ENCODE data around the gene LRBA. TPM values are rescaled to one million over a fixed set of nuclear protein-coding genes. Genes with fewer than 3 reads are reported as not detected.
"Not testable (repeated sequence)": the region's sequence is repeated elsewhere in the genome, so short reads cannot be mapped to it uniquely, and the experiment has no call there.

The LRBA gene
- total RNA-seq, 1 experiment from 2014 or later = 53.4 TPM

DNA sequence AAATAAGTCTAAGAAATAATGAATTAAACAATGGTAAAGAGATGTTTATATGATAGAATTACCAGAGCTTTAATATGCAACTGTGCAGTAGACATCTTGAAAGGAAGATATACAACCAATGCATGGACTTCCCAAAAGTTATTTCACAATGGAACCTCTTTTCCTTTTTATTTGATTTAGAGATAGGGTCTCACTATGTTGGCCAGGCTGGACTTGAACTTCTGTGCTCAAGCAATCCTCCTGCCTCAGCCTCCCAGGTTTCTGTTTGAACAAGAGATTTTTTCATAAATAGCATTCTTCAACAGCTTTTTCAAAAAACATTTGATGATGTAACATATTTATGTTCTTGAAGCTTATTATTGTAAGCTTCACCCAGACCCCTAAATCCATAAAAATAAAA is 72.0 kb downstream of the LRBA start:
- no peak for DNase-seq (ENCODE audit: low spot score)

DNA sequence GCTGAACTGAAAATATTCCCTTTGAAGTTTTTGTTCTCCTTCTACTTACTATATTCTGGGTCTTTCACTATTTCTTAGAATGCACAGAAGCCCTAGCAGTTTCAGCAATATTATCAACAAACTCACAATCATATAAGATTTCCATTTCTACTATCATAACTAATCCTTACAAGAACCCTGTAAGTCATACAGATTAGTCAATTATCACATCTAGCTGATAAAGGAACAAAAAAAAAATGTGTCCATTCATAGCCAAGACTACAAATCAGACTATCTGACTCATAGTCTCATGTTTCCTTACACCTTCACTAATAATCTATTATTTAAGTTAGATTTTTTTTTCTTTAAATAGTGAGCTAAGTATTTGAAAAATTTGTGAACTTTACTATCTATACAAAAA is 72.5 kb downstream of the LRBA start:
- DNase-seq (ENCODE audit: low spot score) = no peak

DNA sequence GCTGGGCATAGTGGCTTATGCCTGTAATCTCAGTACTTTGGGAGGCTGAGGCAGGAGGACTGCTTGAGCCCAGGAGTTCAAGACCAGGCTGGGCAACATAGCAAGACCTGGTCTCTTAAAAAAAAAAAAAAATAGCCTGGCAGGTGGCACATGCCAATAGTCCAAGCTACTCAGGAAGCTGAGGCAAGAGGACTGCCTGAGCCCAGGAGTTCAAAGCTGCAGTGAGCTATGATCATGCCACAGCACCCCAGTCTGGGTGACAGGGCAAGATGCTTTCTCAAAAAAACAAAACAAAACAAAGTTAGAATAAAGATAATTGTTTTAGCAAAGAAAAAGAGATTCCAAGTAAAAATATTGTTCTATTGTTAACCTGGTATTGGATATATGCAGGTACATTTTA is 75.0 kb downstream of the LRBA start:
- DNase-seq (ENCODE audit: low spot score) = no peak

DNA sequence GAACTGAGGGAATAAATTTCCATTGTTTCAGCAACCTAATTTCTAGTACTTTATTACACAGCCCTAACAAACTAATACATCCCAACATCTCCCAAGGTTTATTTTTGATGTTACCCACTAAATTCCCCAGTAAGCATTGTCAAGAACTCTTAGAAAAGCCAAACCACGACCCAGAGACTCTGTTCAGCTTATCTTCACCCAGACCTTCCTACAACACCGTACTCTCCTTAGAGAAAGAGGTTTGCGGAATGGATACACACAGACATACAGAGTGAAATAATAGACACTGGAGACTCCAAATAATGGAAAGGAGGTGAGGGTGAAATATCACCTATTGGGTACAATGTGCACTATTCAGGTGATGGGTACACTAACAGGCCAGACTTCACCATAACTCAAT is 75.6 kb downstream of the LRBA start:
- DNase-seq (ENCODE audit: low spot score) = no peak

DNA sequence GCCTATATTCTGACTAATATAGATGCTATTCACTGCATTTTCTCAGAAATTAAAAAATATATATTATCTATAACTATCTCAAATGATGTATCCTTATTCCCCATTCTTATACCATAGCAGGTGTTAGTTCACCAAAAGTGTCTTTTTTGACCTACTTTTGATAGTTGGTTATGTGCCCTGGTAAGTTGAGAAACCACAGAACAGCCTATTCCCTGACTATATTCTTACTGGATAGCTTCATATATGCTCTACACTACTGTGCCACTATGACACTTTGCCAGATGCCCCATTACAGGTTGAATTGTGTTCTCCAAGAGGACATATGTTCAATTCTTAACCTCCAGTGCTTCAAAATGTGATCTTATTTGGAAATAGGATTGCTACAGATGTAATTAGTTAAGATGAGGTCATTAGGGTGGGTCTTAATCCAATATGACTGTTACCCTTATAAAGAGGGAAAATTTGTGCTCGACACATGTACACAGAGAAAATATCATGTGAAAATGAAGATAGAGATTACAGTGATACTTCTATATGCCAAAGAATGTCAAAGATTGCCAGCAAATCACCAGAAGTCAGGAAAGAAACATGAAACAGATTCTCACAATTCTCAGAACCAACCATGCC is 76.1 kb downstream of the LRBA start:
- DNase-seq (ENCODE audit: low spot score) = no peak

DNA sequence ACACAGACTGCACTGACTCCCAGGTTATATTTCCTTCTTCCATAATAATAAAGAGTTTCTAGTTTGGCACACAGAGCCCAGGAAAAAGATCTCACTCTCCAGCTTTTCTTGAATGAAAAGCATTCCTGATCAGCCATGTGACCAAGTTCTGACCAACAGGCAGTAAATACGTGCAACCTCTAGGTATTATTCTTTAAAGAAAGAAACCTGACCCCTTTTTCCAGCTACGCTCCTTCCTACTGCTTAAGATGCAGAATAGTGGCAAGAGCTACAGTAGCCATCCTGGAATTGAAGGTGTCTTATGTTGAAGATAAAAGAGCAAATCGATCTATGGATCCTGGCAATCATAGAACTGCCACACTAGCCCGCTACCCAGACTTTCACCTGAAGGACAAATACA is 76.7 kb downstream of the LRBA start:
- DNase-seq (ENCODE audit: low spot score) = no peak

DNA sequence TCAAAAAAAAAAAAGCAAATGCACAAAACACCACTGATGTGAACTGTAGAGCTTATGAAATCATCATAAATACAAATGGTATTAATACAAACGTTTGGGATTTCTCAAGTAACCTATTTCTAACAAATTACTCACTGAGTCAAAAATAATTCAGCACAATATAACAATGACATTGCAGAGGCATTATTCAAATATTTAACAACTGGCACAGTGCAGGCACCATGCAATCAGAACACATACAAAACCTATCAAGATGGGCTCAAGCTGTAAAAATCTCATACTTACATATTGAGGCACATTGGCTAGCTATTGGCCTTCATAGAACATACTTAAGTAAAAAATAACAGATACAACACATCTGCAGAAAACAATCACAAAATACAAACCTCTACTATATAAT is 81.1 kb downstream of the LRBA start:
- no peak for DNase-seq (ENCODE audit: low spot score)

DNA sequence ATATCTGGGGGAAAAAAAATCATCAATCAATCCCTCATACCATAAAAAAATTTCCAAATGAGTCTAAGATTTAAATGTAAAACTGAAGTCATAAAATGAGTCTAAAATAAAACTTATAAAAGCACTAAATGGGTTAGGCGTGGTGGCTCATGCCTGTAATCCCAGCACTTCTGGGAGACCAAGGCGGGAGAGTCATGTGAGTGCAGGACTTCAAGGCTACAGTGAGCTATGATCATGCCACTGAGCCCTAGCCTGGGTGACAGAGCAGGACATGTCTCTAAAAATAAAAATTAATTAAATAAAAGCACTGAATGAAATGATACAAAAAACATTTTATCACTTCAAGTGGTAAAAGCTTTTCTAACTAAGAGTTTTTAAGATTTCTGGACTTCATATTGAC is 83.3 kb downstream of the LRBA start:
- no peak for DNase-seq (ENCODE audit: low spot score)

DNA sequence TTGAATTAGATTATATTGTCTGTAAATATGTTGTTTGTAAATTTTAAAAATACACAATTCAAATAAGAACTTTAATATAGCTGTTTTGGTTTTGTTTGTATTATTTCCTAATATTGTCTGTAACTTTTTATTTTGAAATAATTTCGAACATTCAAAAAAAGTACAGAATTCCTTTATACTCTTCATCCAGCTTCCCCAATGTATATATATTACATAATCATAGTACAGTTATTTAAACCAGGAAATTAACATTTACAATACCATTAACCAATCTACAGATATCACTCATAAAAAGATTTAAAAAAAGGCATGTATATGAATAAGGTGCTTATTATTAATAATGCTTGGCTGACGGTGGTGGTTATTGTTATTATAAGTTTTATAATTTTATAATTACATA is 84.1 kb downstream of the LRBA start:
- DNase-seq (ENCODE audit: low spot score) = no peak

DNA sequence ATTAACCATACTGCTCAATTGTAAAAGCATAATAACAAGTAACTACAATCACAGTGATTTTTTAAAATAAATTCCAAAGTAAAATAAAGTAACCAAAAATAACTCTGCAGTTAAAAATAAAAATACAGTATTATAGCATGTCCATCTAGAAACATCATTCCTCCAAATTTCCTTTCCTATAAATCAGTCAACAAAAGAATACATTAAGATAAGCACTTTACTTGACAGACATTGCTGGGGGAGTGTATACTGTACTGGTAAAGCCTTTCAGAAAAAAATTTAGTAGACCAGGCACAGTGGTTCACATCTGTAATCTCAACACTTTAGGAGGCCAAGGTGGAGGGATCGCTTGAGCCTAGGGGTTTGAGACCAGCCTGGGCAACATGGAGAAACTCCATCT is 91.1 kb downstream of the LRBA start:
- DNase-seq (ENCODE audit: low spot score) = no peak

DNA sequence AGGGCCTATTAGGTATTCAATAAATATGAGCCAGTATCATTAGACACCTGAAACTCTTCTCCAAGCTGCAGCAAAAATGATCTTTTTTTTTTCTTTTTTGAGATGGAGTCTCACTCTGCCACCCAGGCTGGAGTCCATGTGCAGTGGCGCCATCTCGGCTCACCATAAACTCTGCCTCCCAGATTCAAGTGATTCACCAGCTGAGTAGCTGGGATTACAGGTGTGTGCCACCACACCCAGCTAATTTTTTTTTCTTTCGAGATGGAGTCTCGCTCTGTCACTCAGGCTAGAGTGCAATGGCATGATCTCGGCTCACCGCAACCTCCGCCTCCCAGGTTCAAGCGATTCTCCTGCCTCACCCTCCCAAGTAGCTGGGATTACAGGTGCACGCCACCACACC is 93.6 kb downstream of the LRBA start:
- DNase-seq (ENCODE audit: low spot score) = not testable (repeated sequence)

DNA sequence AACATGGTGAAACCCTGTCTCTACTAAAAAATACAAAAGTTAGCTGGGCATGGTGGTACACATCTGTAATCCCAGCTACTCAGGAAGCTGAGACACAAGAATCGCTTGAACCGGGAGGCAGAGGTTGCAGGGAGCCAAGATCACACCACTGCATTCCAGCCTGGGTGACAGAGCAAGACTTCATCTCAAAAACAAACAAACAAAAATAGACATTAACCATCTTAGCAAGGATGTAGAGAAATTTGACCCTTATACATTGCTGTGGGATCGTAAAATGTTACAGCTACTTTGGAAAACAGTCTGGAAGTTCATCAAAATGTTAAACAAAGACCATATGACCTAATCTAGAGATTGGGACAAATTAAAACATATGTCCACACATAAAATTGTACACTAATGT is 96.5 kb downstream of the LRBA start:
- DNase-seq (ENCODE audit: low spot score) = not testable (repeated sequence)

DNA sequence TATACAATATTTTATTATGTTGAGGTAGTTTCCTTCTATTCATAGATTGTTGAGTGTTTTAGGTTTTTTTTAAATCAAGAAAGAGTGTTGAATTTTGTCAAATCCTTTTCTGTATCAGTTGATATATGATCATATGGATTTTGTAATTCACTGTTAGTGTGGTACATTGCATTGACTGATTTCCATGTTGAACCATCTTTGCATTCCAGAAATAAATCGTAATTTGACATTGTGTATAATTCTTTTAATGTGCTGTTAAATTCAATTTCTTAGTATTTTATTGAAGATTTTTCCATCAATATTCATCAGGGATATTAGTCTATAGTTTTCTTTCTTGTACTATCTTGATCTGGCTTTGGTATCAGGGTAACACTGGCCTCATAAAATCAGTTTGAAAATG is 103.8 kb downstream of the LRBA start:
- no peak for DNase-seq (ENCODE audit: low spot score)

DNA sequence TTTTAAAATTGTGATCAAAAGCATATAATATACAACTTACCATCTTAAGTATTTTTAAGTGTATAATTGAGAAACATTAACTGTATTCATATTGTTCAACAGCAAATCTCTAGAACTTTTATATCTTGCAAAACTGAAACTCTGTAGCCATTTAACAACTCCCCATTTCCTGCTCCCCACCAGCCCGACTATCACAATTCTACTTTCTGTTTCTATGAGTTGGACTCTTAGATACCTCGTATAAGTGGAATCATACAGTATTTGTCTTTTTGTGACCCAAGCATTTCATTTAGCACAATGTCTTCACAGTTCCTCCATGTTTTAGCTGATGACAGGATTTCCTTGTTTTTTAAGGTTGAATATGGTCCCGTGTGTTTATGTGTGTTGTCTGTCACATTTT is 106.0 kb downstream of the LRBA start:
- no peak for DNase-seq (ENCODE audit: low spot score)

DNA sequence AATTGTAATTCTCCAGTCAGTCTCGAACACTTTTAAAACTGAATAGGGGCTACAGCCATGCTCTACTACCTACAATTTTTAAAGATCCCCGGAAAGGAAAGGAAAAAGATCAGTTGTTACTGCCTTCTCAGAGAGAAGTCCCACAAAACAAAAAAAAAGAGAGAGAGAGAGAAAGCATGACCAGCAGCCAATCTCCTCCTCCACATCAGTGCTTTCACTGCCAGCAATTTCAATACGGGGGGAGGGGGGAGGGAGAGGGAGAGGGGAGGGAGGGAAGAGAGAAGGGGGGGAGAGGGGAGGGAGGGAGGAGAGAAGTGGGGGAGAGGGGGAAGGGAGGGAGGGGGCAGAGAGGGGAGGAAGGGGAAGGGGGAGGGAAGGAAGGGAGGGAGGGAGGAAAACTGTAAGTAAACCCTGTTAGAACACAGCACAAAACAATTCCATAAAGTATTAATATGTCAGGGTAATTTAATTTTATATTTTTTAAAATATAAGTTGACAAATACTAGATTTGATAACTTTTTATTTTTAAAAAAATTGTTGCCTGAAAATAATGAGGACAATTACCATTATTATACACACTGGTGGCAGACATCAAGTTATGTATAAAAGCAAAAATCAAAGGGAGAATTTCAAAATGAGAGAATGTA is 108.0 kb downstream of the LRBA start:
- no peak for DNase-seq (ENCODE audit: low spot score)

DNA sequence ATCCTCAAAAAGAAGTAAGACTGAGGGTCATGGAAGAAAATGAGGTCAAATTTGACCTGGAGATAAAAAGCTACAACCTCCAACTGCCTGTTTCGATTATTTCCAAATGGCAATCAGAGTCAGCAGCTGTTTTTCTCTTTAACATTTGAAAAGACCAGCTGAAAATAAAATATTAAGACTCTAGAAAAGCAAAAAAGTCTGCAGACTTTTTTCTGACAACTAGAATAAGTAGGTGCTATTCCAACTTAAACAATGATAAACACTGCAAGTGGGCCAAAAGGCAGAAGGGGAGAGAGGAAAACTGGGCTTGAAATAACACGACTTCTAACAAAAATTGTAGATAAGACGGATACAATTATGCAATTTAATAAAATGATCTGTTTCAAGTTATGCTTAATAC is 110.4 kb downstream of the LRBA start:
- DNase-seq (ENCODE audit: low spot score) = no peak

DNA sequence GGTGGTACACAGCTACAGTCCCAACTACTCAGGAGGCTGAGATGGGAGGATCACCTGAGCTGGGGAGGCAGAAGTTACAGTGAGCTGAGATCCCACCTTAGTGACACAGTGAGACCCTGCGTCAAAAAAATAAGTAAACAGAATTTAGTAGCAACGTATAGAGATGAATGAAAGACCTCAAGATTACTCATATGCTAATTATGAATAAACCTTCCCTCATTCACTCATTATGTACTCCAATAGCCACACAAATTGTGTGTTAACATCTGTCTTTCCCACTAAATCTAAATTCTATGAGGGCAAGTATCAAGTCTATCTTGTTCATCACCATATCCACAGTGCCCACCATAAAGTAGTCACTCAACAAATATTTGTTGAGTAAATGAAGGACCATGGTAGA is 111.5 kb downstream of the LRBA start:
- no peak for DNase-seq (ENCODE audit: low spot score)

DNA sequence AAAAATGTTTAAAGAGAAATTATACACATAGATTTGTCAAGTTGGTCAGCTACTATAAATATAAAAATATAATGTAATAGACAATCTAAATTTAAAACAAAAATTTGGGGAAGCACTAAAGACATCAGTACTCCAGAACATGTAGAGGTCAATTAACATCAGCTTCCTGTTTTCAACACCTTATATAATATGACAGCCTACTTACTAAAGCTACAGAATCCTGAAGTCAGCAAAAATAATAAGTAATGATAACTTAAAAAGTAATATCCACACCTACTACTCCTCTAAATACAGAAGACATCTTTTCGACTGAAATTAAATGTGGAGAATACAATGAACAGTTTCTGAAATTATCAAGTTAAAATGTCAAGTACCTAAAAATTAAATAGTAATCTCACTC is 118.6 kb downstream of the LRBA start:
- DNase-seq (ENCODE audit: low spot score) = no peak

DNA sequence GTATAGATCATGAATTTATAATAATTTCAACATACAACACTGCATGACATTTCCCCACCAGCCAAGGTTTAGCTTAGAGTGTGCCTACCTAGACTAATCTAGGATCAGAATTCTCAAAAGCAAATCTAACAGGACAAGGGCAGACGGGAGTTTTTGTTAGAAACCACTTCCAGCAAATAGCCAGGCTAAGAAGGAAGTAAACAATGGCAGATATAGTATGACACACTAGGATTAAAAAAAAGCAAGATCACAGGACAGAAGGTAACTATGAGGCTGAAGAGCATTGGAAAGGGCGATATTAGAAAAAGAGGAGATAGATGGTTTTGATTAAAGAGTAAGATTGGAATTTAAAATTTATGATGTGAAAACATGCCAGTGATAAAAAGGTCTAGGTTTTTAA is 124.8 kb downstream of the LRBA start:
- no peak for DNase-seq (ENCODE audit: low spot score)

DNA sequence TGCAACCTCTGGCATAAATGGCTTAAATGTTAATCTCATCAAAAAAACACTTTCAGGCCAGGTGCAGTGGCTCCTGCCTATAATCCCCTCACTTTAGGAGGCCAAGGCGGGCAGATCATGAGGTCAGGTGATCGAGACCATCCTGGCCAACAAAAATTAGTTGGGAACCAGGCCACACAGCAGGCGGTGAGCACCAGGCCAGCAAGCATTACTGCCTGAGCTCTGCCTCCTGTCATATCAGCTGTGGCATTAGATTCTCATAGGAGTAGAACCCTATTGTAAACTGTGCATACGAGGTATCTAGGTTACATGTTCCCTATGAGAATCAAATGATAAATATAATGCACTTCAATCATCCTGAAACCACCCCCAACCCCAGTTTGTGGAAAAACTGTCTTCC is 125.8 kb downstream of the LRBA start:
- DNase-seq (ENCODE audit: low spot score) = no peak

DNA sequence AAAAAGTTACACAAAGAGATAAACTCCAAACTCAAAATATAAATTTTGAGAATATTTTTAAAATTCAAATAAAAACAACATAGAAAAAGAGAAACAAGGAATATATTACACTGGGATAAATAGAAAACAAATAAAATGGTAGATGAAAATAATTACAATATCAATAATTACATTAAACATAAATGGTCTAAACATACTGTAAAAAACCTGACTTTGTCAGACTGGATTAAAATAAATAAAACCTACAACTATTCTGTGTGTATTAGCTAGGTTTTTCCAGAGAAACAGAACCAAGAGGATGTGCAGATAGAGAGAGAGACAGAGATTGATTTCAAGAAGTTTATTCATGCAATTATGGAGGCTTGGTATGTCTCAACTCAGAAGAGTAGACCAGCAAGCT is 126.5 kb downstream of the LRBA start:
- DNase-seq (ENCODE audit: low spot score) = no peak

DNA sequence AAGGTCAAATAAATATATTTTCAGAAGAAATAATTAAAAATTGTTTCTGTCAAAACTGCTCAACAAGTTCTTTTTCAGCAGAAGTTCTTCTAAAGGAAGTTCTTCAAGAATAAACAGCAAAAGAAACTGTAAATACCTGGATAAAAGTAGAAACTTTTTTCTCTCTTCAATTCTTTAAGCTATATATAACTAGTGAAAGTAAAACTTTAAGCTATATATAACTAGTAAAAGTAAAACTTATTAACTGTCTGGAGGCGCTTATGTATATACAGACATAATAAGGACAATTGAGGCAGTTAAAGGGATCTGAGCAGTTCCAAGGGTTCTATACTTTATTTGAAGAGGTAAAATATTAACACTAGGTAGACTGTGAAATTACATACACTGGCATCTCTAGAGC is 126.9 kb downstream of the LRBA start:
- DNase-seq (ENCODE audit: low spot score) = no peak

DNA sequence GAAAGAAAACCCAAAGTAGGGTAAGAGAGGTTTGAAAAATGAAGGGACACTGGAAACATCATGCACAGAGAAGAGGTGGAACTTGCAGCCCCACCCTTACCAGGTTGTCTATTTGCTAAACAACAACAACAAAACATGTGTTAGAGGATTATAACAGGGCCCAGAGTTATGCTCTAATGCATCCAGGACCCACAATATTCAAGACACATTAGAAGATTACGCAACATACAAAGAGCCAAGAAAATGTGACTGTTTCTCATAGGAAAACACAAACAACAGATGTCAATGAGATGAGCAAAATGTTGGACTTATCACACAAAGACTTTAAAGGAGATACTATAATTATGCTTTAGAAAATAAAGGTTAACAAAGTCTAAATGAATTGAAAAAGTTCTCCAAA is 128.5 kb downstream of the LRBA start:
- no peak for DNase-seq (ENCODE audit: low spot score)

DNA sequence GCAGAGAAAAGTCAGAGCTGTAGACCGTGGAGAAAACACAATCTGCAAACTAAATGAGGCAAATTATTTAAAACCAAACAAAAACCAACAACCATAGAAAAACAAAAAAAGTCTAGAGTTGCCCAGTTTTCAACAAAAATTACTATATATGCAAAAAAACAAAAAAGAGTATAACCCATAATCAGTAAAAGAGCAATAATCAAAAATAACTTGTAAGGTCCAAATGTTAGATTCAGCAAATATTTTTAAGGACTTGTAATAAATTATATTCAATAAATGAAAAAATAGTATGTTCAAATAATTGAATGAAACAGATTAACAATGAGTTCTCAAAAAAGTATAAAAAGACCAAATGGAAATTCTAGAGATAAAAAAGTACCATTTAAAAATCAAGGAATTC is 130.5 kb downstream of the LRBA start:
- no peak for DNase-seq (ENCODE audit: low spot score)
